Measurements from ENCODE around the gene MCUB. TPM values are rescaled to one million over a fixed set of nuclear protein-coding genes. Genes with fewer than 3 reads are reported as not detected.

The MCUB gene
- polyA plus RNA-seq, 1 donor from 2014 or later = 3.9 TPM

GRCh38 chr4:109627361-109627760 lies 67.3 kb downstream of the MCUB start:
- no peak for TF ChIP-seq SMC3 (conservative IDR thresholded peaks at IDR 0.05; ENCODE audit: poor library complexity)
- TF ChIP-seq POLR2AphosphoS5 (IDR thresholded peaks at IDR 0.05) = no peak
- TF ChIP-seq EP300 (conservative IDR thresholded peaks at IDR 0.05; ENCODE audit: poor library complexity, severe bottlenecking) = no peak
- TF ChIP-seq MXI1 (conservative IDR thresholded peaks at IDR 0.05; ENCODE audit: poor library complexity, severe bottlenecking) = no peak
- no peak for TF ChIP-seq TAF1 (IDR thresholded peaks at IDR 0.05; ENCODE audit: low read depth)
- no peak for TF ChIP-seq RAD21 (conservative IDR thresholded peaks at IDR 0.05)
- no peak for TF ChIP-seq REST (IDR thresholded peaks at IDR 0.05; ENCODE audit: borderline replicate concordance)
- no peak for TF ChIP-seq EZH2 (IDR thresholded peaks at IDR 0.05; ENCODE audit: borderline replicate concordance, insufficient read depth, low read length, poor library complexity, severe bottlenecking)
- TF ChIP-seq CTCF (IDR thresholded peaks at IDR 0.05; ENCODE audit: poor library complexity, severe bottlenecking) = no peak
- Histone ChIP-seq H3K9ac (ENCODE audit: low read length) (no peak overlapping the region), H3K4me2 (ENCODE audit: low read length) (no peak overlapping the region), H2AFZ (ENCODE audit: low read depth, low read length) (no peak overlapping the region), H3K27ac (ENCODE audit: low read length) (no peak overlapping the region), H3K9me3 (ENCODE audit: low read length) (no peaks in the 10 kb centered on the region), H3K27me3 (ENCODE audit: insufficient read depth, low read depth, low read length) (no peaks in the 10 kb centered on the region), H3K36me3 (ENCODE audit: insufficient read depth, low read length) (no peaks in the 10 kb centered on the region), H3F3A (ENCODE audit: insufficient read depth, low read length, poor library complexity, severe bottlenecking) (no peaks in the 10 kb centered on the region), H3K4me3 (ENCODE audit: low read length) (no peak overlapping the region), H3K79me2 (replicated peaks; ENCODE audit: insufficient read depth, low read length) (no peaks in the 10 kb centered on the region), H4K20me1 (ENCODE audit: insufficient read depth) (no peaks in the 10 kb centered on the region), H3K9me2 (ENCODE audit: insufficient read depth, low read length) (no peaks in the 10 kb centered on the region)

GRCh38 chr4:109629775-109630174 lies 69.7 kb downstream of the MCUB start:
- no peak overlapping the region for H3K9ac ChIP-seq (ENCODE audit: low read length)
- no peaks in the 10 kb centered on the region for H4K20me1 ChIP-seq (ENCODE audit: insufficient read depth)
- no peaks in the 10 kb centered on the region for H3K9me3 ChIP-seq (ENCODE audit: low read length)
- no peak overlapping the region for H3K4me2 ChIP-seq (ENCODE audit: low read length)
- H3K27ac ChIP-seq (ENCODE audit: low read length) = no peak overlapping the region
- no peak overlapping the region for H3K4me3 ChIP-seq (ENCODE audit: low read length)
- H3K9me2 ChIP-seq (ENCODE audit: insufficient read depth, low read length) = no peaks in the 10 kb centered on the region
- no peaks in the 10 kb centered on the region for H3K27me3 ChIP-seq (ENCODE audit: insufficient read depth, low read depth, low read length)
- TF ChIP-seq TAF1 (IDR thresholded peaks at IDR 0.05; ENCODE audit: low read depth) (no peak), POLR2AphosphoS5 (IDR thresholded peaks at IDR 0.05) (no peak), EZH2 (IDR thresholded peaks at IDR 0.05; ENCODE audit: borderline replicate concordance, insufficient read depth, low read length, poor library complexity, severe bottlenecking) (no peak), REST (IDR thresholded peaks at IDR 0.05; ENCODE audit: borderline replicate concordance) (no peak), EP300 (conservative IDR thresholded peaks at IDR 0.05; ENCODE audit: poor library complexity, severe bottlenecking) (no peak), MXI1 (conservative IDR thresholded peaks at IDR 0.05; ENCODE audit: poor library complexity, severe bottlenecking) (no peak), SMC3 (conservative IDR thresholded peaks at IDR 0.05; ENCODE audit: poor library complexity) (no peak), CTCF (IDR thresholded peaks at IDR 0.05; ENCODE audit: poor library complexity, severe bottlenecking) (no peak), RAD21 (conservative IDR thresholded peaks at IDR 0.05) (no peak)
- no peaks in the 10 kb centered on the region for H3F3A ChIP-seq (ENCODE audit: insufficient read depth, low read length, poor library complexity, severe bottlenecking)
- H3K36me3 ChIP-seq (ENCODE audit: insufficient read depth, low read length) = no peaks in the 10 kb centered on the region
- H3K79me2 ChIP-seq (replicated peaks; ENCODE audit: insufficient read depth, low read length) = no peaks in the 10 kb centered on the region
- no peak overlapping the region for H2AFZ ChIP-seq (ENCODE audit: low read depth, low read length)

Measured in neural cell (in vitro differentiated cells).